Measurements from ENCODE around the gene FHL2.

Gene FHL2

DNA sequence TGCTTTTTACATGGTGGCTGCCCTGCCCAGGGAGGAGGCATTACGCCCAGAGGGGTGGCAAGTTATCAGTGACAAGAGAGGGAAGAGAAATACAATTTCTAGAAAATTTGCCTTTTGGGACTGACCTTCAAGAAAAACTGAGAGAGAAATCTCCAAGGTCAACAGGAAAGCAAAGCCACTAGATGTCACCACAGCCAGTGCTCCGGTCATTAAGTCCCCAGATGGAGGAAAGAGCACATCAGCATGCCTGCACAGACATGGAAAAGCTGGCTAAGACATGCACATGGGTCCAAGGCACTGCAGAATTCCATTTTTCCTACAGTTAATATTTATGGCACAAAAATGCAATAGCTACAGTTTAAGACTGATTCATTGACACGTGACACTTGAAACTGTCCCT is 21.0 kb downstream of the FHL2 start:
- no peak for DNase-seq

DNA sequence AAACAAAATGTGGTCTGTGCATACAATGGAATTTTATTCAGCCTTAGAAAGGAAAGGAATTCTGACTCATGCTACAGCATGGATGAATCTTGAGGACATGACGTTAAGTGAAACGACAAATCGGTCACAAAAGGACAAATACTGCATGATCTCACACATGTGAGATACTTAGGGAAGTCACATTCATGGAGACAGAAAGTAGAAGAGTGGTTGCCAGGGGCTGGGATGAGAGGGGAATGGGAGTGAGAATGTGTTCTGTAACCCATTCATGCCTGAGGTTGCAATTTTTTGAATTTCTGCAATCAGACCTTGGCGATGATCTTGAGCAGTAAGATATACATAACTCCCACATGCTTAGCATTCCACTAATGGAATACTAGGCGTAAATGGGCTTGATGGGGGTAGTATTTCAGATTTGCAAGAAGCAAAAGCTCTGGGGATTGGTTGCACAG is 22.0 kb downstream of the FHL2 start:
- DNase-seq, result no peak

DNA sequence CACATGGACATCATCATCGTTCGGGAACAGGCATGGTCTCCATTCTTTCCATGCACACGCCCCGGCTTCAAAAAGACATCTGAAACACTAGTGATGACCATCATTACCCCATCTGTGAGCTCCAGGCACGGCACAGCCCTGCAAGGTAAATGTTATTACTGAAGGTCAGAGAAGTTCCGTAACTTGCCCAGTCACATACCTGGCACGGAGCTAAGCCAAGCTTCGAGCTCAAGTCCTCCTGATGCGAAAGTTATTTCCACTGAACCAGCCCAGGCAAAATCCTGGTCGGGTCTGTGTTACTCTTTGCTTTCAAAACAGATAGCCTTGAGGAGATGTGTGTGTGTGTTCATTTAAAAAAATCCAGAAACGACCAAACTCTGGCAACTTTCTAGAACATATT is 22.8 kb downstream of the FHL2 start:
- no peak for DNase-seq

DNA sequence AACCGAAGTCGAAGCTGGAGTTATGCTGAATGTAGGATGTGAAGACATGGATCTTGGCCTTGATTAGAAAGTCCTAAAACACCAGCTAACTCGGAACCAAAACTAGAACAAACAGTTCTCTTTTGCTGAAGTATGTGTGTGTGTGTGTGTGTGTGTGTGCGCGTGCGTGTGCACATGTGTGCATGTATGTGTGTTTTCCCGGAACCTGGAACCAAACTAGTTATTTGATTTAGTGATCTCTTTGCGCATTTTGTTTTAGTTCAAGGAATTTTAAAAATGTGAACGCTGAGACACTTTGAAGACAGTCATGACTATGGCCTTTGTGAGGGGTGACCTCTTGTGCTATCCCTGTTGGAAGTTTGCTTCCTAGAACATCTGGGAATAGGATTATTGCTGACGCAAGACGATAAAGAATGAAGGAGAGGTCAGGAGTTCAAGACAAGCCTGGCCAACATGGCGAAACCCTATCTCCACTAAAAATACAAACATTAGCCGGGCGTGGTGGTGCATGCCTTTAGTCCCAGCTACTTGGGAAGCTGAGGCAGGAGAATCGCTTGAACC is 23.8 kb downstream of the FHL2 start:
- no peak for DNase-seq

DNA sequence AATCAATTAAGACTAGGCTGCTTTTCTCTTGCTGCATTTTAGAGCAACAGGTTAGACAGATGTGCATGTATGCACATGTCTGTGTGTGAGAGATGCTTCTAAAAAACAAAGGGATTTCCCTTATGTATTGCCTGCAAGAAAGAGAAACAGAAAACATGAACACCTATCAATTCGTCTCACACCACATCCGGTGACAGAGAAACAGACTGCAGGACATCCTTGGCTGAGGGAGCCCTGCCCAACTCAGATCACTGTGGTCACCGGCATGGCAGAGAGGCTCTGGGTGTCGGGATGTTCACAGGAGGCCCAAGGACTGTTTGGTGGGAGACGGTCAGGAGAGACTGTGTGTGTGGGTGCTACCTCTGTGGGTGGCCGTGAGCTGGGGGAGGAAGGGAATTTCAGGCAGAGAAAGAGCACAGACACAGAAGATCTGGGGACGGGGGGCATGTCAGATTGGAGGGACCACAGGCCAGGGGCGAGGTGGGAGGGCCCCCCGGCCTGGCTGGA is 24.9 kb downstream of the FHL2 start:
- DNase-seq, result no peak

DNA sequence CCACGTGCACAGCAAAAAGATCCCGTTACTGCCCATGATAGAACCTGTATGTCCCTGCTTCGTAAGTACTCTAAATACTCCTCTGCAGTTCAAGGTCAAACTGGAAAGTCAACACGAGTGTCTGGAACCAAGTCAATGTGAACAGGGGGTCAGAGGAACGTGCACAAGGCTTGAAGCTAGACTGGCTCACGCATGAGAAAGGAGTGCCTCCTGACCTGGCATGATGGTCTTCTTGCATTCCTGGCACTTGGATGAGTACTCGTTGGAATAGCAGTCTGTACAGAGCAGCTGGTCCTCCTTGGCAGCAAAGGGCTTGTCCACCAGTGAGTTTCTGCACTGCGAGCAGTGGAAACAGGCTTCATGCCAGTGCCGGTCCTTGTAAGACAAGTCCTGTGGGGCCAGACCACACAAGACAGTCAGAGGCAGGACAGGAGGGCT is 25.5 kb downstream of the FHL2 start:
- DNase-seq, result no peak

DNA sequence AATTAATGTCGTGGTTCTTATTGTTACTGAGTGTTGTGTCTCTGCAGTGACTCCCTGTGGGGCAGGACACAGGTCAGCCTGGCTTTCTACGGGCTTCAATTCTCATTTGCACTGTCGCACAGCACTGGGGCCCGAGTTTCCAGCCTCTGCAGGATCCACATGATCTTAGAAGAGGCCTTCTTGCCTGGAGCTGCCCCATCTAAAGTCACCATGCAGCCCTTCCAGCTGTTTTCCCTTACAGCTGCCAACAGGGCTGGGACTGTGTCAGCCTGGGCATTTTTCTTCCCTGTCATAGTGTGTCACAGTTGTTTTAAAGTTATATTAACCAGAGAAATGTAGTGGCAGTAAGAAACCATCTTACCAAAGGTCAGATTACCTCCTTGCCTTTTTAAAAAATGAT is 27.0 kb downstream of the FHL2 start:
- no peak for DNase-seq

DNA sequence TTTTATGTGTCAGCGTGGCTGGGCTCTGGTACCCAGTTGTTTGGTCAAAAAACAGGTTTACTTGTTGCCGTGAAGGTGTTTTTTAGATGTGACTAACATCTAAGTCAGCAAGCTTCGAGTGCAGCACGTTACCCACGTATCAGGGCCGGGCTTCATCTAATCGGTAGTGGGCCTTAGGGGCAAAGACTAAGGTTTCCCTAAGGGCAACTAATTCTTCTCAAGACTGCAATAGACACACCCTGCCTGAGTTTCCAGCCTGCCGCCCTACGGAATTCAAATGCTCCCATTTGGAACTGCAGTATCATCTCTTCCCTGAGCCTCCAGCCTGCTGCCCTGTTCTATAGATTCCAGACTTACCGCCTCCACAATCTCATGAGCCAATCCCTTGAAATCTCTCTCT is 27.7 kb downstream of the FHL2 start:
- DNase-seq, result no peak

DNA sequence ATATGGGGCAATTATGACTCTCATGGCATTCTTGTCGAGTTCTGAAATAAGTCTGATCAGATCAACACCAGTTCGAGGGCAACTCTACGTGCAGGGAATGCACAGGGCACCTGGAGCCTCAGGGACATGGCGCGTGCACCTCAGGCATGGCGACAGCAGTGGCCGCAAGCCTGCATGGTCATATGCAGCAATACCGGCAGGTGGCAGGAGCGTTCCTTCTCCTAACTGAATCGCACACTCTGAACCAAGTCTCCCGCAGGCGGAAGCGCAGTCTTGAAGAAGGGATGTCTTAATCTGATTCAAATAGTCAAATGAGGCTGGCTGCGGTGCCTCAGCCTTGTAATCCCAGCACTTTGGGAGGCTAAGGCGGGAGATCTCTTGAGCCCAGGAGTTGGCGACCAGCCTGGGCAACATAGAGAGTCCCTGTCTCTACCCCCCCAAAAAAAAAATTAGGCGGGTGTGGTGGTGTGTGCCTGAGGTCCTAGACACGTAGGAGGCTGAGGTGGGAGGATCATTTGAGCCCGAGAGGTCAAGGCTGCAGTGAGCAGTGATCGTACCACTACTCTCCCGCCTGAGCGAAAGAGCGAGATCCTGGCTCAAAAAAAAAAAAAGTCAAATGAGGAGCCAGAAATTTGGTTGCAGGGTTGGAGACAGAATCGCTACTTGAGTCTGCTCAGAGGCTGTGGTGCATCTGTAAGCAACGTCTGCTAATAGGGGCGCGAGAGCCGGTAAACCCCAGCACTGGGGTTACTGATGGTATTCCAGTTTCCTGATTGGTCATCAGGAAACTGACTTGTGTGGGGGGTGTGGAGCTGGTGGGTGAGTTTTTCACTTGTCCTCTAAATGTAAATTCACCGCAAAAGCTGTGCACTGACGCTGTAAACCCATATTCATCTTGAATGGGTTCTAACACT is 28.8 kb downstream of the FHL2 start:
- DNase-seq, result peak; percentile 84

DNA sequence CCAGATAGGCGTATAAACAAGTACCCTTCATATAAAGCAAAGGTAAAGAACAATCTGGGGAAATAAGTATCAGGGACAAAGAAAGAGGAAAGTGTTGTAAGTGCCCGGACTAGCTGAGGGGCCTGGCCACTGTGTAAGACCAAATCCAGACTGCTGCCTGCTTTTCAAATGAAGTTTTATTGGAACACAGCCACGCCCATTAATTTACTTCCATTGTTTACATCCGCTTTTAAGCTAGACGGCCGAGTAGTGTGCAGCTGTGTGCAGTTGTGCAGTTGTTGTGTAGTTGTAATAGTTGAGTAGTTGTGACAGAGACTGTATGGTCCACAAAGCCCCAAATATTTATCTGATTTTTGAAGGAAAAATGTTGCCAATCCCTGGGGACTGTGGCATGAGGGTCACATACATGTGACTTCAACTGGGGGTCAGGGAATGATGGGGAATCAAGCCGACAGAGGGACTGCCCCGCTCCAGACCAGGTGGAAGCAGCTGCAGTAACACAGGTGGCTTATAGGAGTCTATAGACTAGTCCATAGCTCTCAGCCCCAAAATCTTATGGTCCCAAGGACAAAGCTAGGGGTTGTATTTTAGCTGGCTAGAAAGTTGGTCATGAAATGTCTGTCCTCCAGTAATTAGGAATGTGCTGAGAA is 30.0 kb downstream of the FHL2 start:
- DNase-seq, result no peak

DNA sequence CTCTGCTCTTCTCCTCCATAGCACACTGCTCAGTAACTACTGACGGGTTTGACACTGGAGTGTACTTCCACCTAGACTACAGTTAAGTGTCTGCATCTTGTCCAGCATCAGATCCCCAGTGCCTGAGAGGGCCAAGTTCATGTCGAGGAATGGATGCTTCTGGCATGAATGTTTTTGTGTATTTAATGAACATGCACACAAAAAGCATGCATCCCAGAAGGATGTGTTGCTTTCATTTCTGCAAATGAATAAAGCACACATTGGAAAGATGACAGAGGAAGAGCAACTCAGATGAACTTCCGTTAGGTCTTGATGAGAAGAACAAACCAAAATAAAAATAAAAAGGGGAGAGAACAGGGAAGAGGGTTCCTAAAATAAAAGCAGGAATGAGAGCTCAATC is 33.6 kb downstream of the FHL2 start:
- no peak for DNase-seq

DNA sequence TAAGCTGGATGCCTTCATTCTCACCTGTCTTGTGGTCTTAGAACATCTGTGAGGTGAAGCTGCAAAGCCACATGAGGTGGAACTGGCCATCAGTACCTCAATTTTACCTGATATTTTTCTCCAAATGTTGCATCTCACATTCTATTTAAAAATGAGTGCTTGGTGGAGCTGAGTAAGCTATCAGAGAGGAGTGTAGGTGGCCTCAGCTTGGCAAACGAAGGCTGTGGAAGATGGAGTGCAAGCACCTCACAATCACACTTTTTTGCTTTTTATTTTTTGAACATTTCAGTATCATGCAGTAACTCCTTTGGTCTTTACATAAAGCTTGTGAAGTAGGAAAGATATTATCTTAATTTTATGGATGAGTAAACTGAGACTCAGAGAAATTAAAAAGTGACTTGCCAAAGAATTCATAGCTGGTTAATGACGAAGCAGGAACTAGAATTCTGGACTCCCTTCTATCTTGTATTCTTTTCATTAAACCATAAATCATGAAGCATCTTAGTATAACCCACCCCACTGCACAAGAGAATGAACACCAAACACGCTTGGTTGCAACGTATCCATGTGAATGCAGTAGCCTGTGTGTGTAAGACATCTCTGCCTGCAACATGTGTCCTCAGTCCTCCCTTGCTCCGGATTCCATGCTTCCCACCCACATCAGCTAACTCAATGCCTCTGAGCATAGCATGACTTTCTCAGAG is 34.3 kb downstream of the FHL2 start:
- DNase-seq, result no peak

DNA sequence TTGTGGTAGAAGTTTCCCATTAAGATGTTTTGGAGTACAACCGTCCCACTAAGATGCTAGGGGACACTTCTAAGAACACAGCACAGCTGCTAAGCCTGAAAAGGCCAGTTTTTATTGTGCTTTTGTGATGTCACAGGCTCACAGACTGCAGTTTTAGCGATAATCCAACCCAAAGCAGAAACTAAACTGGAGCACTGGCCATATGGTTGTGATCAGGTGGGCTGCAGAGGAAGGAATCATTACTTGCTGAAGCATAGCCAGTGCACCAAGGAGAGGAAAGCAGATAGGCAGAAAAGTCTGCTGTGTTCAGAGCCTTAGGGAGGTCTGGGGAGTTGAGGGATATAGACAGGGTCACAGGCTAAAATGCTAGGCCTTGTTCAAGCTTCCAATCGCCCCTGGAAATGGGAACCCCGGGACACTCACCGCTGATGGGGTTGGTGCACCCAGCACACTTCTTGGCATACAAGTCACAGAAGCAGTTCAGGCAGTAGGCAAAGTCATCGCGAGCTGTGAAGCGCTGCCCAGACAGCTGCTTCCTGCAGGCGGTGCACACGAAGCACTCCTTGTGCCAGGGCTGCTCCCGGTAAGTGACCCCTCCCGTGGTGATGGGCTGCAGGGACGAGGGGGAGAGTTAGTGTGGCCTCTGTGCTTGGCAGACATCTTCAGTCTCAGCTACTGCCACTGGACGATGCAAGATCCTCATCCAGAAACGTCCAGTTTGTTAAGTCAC is 35.8 kb downstream of the FHL2 start:
- DNase-seq, result no peak

DNA sequence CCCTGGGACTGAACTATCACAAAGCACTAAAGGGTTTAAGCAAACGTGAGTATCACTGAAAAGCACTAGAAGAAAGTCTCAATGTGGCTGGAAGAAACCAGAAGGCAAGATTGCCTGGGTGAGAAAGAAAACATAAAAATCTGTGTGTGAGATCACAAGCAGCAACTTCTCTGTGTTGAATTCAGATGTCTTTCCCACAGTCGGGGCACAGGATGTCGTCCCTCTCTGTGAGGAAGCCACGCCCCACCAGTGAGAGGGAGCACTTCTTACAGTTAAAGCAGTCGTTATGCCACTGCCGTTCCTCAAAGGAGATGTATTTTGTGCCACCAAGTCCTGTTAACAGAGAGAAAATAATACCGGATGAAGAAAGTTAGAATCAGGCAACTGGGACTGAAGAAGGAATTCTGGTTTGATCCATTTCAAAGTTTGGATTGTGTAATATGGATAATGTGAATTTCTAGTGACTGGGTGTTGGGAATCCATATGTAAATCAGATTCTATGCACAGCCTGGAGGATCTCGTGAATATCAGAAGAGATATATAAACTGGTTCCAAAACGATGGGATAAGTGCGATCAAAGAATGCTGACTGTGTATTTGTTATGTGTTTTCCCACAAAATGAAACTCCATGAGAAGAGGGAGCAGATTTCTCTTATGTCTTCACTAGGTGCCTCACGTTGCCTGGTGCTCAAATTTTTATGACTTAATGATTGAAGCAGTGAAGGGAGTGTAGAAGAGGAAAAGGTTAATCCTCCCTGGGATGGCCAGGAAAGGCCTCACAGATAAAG is 37.6 kb downstream of the FHL2 start:
- no peak for DNase-seq

DNA sequence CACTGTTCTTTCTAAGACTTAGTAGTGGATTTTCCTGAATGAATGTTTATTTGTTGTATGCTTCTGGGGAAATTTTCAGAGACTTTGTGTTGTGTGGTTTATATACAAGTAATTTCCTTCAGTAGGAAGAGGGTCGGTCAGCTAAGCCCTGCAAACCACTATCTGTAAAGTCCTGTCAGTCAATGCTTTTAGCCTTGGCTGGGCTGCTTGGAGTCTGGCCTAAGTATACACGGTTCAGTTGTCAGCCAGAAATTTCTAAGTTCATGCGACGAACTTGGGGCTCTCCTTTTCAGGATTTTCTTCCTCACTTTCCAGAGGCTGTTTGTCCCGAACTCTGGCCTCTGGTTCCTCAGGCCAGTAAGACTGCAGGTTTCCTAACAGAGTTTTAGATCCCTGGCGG is 40.3 kb downstream of the FHL2 start:
- no peak for DNase-seq

DNA sequence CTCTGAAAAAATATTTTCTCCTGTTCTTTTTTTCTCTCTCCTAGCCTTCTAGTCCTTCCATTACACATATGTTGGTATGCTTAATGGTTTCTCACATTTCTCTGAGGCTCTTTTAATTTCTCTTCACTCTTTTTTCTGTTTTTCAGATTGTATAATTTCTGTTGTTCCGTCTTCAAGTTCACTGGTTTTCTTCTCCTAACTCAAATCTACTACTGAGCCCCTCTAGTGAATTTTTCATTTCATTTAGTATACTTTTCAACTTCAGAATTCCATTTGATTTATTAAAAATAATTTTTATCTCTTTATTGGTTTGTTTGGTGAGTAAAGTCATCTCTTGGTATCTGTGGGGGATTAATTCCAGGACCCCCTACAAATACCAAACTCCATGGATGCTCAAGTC is 41.7 kb downstream of the FHL2 start:
- no peak for DNase-seq

DNA sequence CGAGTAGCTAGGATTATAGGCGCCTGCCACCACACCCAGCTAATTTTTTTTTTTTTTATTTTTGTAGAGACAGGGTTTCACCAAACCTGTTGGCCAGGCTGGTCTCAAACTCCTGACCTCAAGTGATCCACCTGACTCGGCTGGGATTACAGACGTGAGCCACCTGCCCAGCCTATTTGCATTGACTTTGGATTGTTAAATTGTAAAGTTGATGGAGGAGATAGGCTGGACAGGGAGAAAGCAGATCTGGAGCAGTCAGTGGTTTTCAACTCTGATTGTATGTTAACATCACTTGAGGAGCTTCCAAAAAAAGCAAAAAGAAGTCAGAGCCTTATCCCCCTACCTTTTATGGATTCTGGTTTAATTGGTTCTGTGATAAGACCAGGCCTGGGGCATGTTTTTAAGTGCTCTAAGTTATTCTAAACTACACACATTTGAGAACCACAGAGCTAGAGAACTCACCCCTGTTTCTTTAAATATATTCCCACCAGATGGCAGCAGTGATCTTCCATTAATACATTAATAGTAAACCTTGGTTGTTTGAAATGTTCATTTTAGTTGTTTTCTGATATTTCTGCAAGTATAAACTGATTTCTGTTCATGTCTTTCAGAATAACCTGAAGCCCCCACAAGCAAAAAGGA is 54.0 kb downstream of the FHL2 start:
- DNase-seq, result no peak

DNA sequence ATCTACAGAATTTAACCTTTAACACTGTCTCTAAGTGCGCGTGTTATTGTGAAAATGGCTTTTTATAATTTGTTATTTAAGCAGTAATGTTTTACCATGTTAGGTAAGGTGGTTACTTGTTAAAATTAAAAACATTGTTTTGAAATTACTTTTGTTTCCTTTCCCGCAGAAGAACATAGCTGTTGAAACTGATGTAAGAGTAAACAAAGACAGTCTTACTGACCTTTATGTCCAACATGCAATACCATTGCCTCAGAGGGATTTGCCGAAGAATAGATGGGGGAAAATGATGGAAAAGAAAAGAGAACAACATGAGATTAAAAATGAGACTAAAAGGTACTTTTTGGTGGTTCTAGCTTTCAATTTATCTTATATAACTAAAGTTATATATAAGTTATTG is 59.4 kb downstream of the FHL2 start:
- DNase-seq, result no peak

DNA sequence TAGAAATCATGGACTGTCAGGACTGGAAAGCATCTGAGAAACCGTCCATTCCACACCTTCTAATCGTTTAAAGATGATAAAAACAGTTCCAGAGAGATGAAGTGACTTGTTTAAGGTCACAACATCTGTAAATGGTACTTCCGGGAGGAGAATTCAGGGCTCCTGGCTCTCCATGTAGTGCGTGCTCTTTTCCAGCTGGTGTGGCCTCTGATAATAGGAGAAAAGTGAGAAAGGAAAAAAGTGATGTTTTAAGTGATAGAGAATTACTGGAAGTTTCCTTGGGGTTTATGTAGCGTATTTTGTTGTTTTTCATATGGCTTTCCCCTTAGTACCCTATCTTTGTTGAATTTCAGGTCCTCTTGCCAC is 60.8 kb downstream of the FHL2 start:
- no peak for DNase-seq

DNA sequence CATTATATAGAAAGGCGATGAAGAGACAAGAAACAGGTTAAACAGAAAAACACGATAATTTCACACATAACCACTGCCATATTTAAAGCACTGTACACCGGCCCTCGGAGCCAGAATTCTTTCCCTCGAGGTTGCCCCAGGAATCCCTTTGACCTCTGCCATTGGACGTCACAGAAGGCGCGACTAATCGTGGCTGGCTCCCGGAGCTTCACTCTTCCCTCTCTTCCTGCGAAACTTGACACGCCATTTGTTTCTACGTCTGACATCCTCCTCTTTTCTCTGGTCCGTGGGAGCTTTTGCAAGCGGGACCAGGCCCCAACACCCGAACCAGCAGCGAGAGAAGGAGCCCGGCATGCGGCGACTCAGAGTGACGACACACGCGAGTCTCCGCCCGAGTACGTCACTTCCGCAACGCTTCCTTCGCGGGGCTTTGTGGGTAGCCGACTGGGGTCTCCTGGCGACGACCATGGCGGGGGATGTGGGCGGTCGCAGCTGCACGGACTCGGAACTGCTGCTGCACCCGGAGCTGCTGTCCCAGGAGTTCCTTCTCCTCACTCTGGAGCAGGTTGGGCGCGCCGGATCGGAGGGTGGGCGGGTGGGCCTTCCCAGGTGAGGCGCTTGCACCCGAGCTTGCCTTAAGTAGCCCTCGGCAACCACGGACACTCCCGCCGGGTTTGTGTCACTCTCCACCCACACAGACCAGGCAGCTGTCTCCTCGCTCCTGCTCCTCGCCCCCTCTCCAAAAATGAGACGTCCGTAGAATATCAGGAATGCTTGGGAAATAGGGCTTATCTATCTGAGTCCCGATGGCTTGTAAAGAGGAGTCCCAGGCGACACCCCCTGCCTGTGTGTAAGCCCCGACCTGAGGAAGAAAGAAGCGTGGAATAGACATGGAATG is 61.5 kb downstream of the FHL2 start, which contains the start of gene C2orf49:
C2orf49 (plus strand) TSS at position 419 of the 898 bp plus-strand sequence; CDS start at position 467, 48 bp downstream.
- DNase-seq, result peak; percentile 91
